ENCODE measurements around the gene BCAS3.

BCAS3 gene

DNA sequence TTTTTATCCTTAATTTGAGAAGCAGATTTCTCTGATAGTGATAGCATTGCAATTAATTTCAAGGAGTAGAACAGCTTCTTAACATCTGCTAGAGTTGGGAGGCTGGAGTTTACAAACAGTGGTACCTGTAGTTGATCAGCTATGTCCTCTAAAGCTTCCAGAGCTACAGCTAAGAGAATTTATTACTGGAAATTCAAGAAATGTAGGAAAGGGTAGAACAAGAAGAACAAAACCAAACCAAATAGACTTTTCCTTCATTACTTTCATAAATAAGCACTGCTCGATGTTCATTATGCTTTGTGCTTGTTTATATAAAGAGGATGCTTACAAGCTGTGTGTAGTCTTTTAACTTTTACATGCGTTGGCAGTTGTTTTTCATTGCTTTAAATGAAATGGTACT lies 388.4 kb downstream of the BCAS3 start:
- DNase-seq (ENCODE audit: low spot score) = no peak

GRCh38 chr17:61070649-61071048 lies 393.0 kb downstream of the BCAS3 start:
- DNase-seq (ENCODE audit: low spot score) = no peak

GRCh38 chr17:61072648-61073047 lies 395.0 kb downstream of the BCAS3 start:
- no peak for DNase-seq (ENCODE audit: low spot score)

DNA sequence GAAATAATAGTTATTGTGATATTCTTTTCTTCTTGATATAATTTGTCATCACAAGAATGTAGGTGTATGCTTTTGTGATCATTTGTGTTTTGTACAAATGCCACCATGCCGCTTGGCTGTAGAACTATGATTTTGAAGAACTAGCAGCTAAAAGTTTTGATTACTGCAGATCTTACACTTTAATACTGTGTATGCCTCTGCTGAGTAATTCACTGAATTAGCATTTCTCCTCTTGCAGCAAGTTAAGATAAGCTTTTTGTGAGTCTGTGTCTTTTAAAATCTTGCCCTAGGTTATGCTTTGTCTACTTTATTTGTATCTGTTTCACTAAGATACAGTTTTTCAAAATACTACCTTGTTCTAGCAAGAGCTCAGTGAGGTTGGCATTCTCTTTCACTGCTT lies 395.5 kb downstream of the BCAS3 start:
- no peak for DNase-seq (ENCODE audit: low spot score)

DNA sequence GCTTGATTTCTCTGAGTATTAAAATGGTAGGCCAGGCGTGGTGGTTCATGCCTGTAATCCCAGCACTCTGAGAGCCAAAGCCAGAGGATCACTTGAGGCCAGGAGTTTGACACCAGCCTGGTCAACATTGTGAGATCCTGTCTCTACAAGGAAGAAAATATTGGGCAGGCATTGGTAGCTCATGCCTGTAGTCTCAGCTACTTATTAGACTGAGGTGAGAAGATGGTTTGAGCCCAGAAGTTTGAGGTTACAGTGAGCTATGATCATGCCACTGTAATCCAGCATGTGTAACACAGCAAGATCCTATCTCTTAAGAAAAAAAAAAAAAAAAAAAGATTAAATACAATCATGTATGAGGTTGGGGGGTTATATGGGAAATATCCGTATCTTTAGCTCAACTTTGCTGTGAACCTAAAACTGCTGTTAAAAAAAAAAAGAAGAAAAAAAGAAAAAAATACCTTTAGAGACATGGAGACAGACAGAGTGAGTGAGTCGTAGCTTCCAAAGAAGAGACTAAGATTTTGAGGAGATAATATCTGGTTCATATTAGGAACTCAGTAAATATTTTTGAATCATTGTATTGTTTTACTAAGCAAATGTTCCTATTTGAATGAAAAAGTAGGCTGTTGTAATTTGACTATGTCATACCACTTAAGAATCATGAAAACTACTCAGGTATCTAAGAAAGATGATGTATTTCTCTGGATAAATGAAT lies 396.3 kb downstream of the BCAS3 start:
- DNase-seq (ENCODE audit: low spot score) = no peak

DNA sequence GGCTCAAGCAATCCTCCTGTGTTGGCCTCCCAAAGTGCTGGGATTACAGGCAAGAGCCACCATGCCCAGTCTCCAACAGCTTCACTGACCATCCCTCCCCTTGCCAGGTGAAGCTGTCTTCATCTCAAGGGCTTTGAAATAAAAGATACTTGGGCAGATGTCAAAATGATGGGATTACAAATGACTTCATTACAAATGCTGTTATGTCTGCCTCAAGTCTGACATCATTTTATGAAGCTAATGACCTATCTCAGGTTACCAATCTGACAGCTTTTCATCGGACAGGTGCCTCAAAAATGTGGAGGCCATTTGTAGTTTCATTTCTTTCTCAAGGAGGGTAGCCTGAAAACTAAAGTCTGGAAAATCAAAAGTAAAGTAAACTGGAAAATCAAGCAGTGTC lies 398.3 kb downstream of the BCAS3 start:
- DNase-seq (ENCODE audit: low spot score) = no peak

DNA sequence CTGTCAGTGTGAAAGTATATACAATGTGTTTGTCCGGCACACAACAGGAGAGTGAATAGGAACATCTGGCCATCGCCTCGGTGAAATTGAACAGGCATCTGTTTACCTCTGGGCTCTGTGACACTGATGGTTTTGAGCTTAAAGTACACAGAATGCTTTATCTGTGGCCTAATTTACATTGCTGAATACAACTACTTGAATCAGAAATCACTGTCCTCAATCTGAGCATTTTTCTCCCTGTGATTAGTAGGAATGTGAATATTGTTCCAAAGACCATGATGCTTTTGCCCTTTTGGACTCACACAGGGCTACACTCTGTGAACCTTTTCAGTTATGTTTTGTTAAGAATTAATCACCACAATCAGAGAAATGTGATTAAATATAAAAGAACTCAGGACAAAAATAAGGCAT lies 399.0 kb downstream of the BCAS3 start:
- DNase-seq (ENCODE audit: low spot score) = no peak

DNA sequence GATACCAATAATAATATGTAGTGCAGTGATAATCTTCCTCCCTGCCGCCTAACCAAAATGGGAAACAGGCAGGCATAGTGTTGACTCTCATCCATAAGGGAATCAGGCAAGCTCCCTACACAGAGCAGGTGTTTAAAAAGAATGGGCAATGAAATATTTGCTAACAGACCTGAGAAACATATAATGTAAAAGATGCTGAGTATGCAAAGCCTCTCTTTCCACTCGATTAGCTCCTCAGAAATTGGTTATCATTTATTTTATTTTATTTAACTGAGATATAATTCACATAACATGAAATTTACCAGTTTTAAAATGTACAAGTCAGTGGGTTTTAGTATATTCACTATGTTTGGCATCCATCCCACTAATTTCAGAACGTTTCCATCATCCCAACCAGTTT lies 404.3 kb downstream of the BCAS3 start:
- no peak for DNase-seq (ENCODE audit: low spot score)

GRCh38 chr17:61084260-61084659 lies 406.6 kb downstream of the BCAS3 start:
- DNase-seq (ENCODE audit: low spot score) = no peak

- no peak for DNase-seq (ENCODE audit: low spot score)
These were observed 409.4 kb downstream of the BCAS3 start for GRCh38 chr17:61087024-61087423.

DNA sequence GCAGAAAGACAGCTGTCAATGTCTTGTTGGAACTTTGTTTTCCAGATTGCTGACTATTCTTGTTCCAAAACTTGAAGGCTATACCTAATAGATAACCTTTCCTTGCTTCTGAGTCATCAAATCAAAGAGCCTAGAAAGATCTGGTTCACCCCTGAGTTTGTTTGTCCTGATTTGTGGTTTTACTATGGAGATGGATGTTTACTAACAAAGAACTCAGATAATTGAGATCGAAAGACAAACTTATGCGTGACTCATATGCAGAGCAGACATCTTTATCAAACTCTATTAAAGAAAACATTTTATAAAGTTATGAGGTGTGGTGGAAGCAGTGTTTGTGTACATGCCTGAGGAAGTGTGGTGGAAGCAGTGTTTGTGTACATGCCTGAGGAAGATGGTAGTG lies 410.9 kb downstream of the BCAS3 start:
- no peak for DNase-seq (ENCODE audit: low spot score)

GRCh38 chr17:61091096-61091495 lies 413.4 kb downstream of the BCAS3 start:
- no peak for DNase-seq (ENCODE audit: low spot score)

DNA sequence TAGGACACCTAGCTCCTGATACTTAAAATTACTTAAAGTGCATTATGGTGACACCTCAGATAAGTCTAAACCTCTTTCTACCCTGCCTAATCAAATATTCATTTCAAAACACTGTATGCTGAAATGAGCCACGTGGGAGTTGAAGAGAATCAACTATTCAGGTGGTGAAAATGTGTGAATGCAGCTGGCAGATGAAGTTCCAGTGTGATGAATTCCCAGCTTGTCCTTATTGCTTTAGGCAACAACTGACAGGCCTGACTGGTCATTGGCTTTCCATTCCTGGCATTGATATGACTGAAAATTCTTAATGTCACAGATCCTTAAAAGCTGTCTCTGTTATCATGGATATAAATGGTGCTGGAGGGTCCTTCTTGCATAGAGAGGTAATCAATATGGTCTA lies 420.1 kb downstream of the BCAS3 start:
- no peak for DNase-seq (ENCODE audit: low spot score)

GRCh38 chr17:61106354-61106753 lies 428.7 kb downstream of the BCAS3 start:
- DNase-seq (ENCODE audit: low spot score) = no peak

- no peak for DNase-seq (ENCODE audit: low spot score)
These were observed 438.9 kb downstream of the BCAS3 start for GRCh38 chr17:61116577-61116976.

GRCh38 chr17:61117983-61118382 lies 440.3 kb downstream of the BCAS3 start:
- DNase-seq (ENCODE audit: low spot score) = no peak

- no peak for DNase-seq (ENCODE audit: low spot score)
These were observed 441.2 kb downstream of the BCAS3 start for GRCh38 chr17:61118871-61119270.

- no peak for DNase-seq (ENCODE audit: low spot score)
These were observed 444.8 kb downstream of the BCAS3 start for GRCh38 chr17:61122326-61122913.

DNA sequence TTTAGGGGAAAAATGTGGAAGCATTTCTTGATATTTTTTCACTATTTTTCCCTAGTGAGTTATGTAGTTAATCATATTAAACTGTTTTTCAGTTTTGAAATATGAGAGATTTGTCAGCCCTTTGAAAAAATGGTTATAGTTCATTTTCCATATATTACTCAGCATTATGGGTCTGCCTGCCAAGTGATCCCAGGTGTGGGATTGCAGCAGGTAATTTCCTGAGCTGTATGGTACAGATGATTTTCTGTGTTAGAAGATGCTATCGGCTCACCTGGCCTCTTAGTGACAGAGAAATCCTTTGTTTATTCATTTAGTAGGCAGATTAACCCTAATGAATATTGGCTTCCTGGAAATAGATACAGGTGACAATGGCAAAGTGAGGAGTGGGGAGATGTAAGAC lies 446.9 kb downstream of the BCAS3 start:
- no peak for DNase-seq (ENCODE audit: low spot score)

- no peak for DNase-seq (ENCODE audit: low spot score)
These were observed 449.0 kb downstream of the BCAS3 start for GRCh38 chr17:61126473-61127249.

DNA sequence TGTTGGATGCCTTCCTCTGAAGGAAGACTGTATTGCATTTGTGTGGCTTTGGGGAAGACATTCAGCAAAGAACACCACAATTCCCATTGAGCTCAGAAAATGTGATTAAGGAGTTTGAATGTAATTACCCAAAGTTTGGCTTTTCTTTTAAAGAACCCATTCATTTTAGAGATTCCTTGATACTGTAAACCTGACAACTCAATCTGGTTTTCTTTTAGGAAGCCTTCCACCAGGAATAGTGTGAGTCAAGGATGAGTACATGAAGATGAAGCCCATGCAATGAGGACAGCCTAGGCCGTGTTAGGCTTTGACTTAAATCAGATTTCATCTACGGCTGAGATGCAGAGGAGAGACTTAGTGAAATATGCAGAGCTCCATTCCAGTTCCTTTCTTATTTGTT lies 450.3 kb downstream of the BCAS3 start:
- DNase-seq (ENCODE audit: low spot score) = no peak

GRCh38 chr17:61128661-61129115 lies 451.0 kb downstream of the BCAS3 start:
- DNase-seq (ENCODE audit: low spot score) = no peak

All from CD4-positive, alpha-beta T cell treated with Interleukin-15 for 4 hours (primary cell).